SKM-1 treated with dmso at 0.1 percent for 144 hours (cell line): ENCODE measurements around the gene CCDC15.
A peak's percentile ranks its signal among the peaks of the same experiment; 100 is the strongest.

Experiments
- DNase-seq: peaks from one replicate; lab custom pipeline; 2025; ENCODE audit not compliant: unreplicated experiment; lab: John Stamatoyannopoulos, UW

The CCDC15 gene

GRCh38 chr11:124953753-124954589, at the start of gene CCDC15:
Gene CCDC15, plus strand, starts transcription at chr11:124954202. Its CDS starts 531 bp downstream, at chr11:124954733.
- peak; percentile 94 for DNase-seq

GRCh38 chr11:124915541-124916369, 38.2 kb upstream of the CCDC15 start:
- no peak for DNase-seq

GRCh38 chr11:124916370-124916710, 37.7 kb upstream of the CCDC15 start:
- no peak for DNase-seq

- no peak for DNase-seq
Measured at GRCh38 chr11:124917115-124917637, 36.8 kb upstream of the CCDC15 start.

GRCh38 chr11:124918950-124919349, 35.1 kb upstream of the CCDC15 start, which contains the start of gene HEPN1:
Gene HEPN1, plus strand, starts transcription at chr11:124919250.
- no peak for DNase-seq

GRCh38 chr11:124919898-124920297, 34.1 kb upstream of the CCDC15 start:
- DNase-seq: no peak

- DNase-seq: no peak
Measured at GRCh38 chr11:124920356-124920755, 33.6 kb upstream of the CCDC15 start.

- no peak for DNase-seq
Measured at GRCh38 chr11:124920870-124921609, 33.0 kb upstream of the CCDC15 start.

GRCh38 chr11:124922831-124923230, 31.2 kb upstream of the CCDC15 start:
- no peak for DNase-seq

GRCh38 chr11:124923296-124923695, 30.7 kb upstream of the CCDC15 start:
- DNase-seq: no peak

GRCh38 chr11:124928942-124929665, 24.9 kb upstream of the CCDC15 start:
- DNase-seq: no peak

GRCh38 chr11:124930799-124931198, 23.2 kb upstream of the CCDC15 start:
- DNase-seq: no peak

GRCh38 chr11:124934862-124935547, 19.0 kb upstream of the CCDC15 start:
- no peak for DNase-seq

GRCh38 chr11:124935548-124936514, 18.2 kb upstream of the CCDC15 start, which contains the start of gene HEPACAM:
Gene HEPACAM, minus strand, starts transcription at chr11:124936047. Its CDS starts 41 bp downstream, at chr11:124936006.
- no peak for DNase-seq

- DNase-seq: no peak
Measured at GRCh38 chr11:124937336-124937935, 16.6 kb upstream of the CCDC15 start.

GRCh38 chr11:124938206-124938765, 15.7 kb upstream of the CCDC15 start:
- DNase-seq: no peak

- no peak for DNase-seq
Measured at GRCh38 chr11:124938970-124939369, 15.0 kb upstream of the CCDC15 start.

- no peak for DNase-seq
Measured at GRCh38 chr11:124941703-124942102, 12.3 kb upstream of the CCDC15 start.
